Measurements from ENCODE around the gene ALPP. TPM values are rescaled to one million over a fixed set of nuclear protein-coding genes. Genes with fewer than 3 reads are reported as not detected.

The ALPP gene
- total and polyA plus RNA-seq, 3 donors from 2014 or later: 0.25 to 0.87 TPM; not detected in 1

- intact Hi-C loops (cut with DNase I; ENCODE audit: low total_unique reads): no loop called here
- DNase-seq: no peak
- WGBS, 2 donors: 62 to 83% methylated on average over 2 to 4 of the region's 6 CpGs
Measured at GRCh38 chr2:232348936-232349335, 29.6 kb upstream of the ALPP start.

DNA sequence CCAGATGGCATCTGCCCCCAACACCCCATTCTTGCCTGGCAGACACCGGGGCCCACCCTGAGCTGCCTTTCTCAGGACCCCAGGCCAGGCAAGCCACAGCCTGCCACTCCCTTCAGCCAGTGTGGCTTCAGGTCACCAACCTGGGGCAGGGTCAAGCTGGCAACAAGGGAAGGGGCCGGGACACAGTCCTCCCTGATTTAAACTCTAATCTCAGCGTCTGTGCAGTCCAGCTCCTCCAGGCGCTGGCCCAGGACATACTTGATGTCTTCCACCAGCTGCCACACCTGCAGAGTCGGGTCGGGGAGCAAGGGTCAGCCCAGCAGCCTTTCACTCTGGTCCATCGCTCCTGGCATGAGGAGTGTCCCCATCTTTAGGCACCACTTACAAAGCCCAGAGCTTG is 29.0 kb upstream of the ALPP start:
- Histone ChIP-seq H3K4me3 (no peak overlapping the region), H3K36me3 (ENCODE audit: low read depth, missing control alignments) (no peaks in the 10 kb centered on the region), H3K27me3 (no peaks in the 10 kb centered on the region), H3K9me3 (no peaks in the 10 kb centered on the region), H3K4me1 (peaks cover 7% of the 10 kb centered on the region), H3K27ac (no peak overlapping the region)
- intact Hi-C loops (cut with DNase I; ENCODE audit: low total_unique reads): no loop called here
- 61 to 97% methylated on average over 6 to 7 of the region's 7 CpGs for WGBS, 2 donors
- DNase-seq: no peak
- TF ChIP-seq, protein P1, sequence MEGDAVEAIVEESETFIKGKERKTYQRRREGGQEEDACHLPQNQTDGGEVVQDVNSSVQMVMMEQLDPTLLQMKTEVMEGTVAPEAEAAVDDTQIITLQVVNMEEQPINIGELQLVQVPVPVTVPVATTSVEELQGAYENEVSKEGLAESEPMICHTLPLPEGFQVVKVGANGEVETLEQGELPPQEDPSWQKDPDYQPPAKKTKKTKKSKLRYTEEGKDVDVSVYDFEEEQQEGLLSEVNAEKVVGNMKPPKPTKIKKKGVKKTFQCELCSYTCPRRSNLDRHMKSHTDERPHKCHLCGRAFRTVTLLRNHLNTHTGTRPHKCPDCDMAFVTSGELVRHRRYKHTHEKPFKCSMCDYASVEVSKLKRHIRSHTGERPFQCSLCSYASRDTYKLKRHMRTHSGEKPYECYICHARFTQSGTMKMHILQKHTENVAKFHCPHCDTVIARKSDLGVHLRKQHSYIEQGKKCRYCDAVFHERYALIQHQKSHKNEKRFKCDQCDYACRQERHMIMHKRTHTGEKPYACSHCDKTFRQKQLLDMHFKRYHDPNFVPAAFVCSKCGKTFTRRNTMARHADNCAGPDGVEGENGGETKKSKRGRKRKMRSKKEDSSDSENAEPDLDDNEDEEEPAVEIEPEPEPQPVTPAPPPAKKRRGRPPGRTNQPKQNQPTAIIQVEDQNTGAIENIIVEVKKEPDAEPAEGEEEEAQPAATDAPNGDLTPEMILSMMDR (IDR thresholded peaks at IDR 0.05): no peak
- no peak for TF ChIP-seq POLR2A (IDR thresholded peaks at IDR 0.05)

More at GRCh38 chr2:232348936-232349335, 29.6 kb upstream of the ALPP start:
- H3K9me3 ChIP-seq: no peaks in the 10 kb centered on the region
- no peak overlapping the region for H3K4me3 ChIP-seq
- H3K27me3 ChIP-seq: no peaks in the 10 kb centered on the region
- no peaks in the 10 kb centered on the region for H3K36me3 ChIP-seq (ENCODE audit: low read depth, missing control alignments)
- H3K4me1 ChIP-seq: peaks cover 7% of the 10 kb centered on the region
- H3K27ac ChIP-seq: no peak overlapping the region
- TF ChIP-seq POLR2A (IDR thresholded peaks at IDR 0.05): no peak
- TF ChIP-seq, protein P1 (IDR thresholded peaks at IDR 0.05): no peak

DNA sequence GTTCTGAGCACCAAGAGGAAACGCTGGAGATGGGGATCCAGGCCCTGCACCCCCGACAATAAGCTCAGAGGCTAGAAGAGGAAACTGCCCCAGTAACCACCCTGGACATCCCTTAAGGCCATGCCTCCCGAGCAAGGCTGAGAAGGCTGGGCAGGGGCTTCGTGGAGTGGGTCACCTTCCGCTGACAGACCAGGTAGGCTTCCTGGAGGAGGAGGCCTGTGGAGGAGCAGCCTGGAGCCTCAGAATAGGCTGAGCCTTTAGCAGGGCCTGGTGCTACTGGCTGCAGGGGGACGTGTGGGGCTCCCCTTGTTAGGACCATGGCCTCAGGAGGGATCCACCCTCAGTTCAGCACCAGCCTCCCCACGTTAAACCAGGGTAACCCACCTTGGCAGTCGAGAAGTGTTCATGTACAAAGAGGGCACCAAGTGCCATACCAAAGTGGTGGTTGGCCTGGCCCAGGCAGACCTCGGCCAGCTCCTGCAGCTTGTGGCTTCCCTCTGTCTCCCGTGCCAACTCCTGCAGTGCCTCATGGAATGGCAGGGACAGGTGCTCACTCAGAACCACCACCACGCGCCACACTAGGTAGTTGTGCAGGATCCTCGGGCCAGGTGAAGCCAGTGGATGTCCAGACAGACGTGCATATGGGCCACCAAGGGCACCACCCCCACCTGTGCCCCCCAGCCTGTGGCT is 28.5 kb upstream of the ALPP start:
- H3K27me3 ChIP-seq: no peaks in the 10 kb centered on the region
- H3K4me1 ChIP-seq: peaks cover 7% of the 10 kb centered on the region
- intact Hi-C loops (cut with DNase I; ENCODE audit: low total_unique reads): no loop called here
- DNase-seq: no peak
- TF ChIP-seq POLR2A (IDR thresholded peaks at IDR 0.05): no peak
- TF ChIP-seq, protein P1 (IDR thresholded peaks at IDR 0.05): no peak
- H3K27ac ChIP-seq: no peak overlapping the region
- WGBS, 2 donors: 66 to 75% methylated on average over 8 to 14 of the region's 14 CpGs
- no peak overlapping the region for H3K4me3 ChIP-seq
- H3K9me3 ChIP-seq: no peaks in the 10 kb centered on the region
- H3K36me3 ChIP-seq (ENCODE audit: low read depth, missing control alignments): no peaks in the 10 kb centered on the region

- H3K9me3 ChIP-seq: no peaks in the 10 kb centered on the region
- intact Hi-C loops (cut with DNase I; ENCODE audit: low total_unique reads): no loop called here
- DNase-seq: no peak
- TF ChIP-seq, protein P1 (IDR thresholded peaks at IDR 0.05): no peak
- no peak for TF ChIP-seq POLR2A (IDR thresholded peaks at IDR 0.05)
- 10 to 13% methylated on average over 29 to 65 of the region's 76 CpGs for WGBS, 2 donors
- H3K27me3 ChIP-seq: no peaks in the 10 kb centered on the region
- H3K27ac ChIP-seq: no peak overlapping the region
- no peaks in the 10 kb centered on the region for H3K36me3 ChIP-seq (ENCODE audit: low read depth, missing control alignments)
- H3K4me3 ChIP-seq: peak overlapping the region in 1 of 2 donors; percentile 18
- peaks cover 7% of the 10 kb centered on the region for H3K4me1 ChIP-seq
Measured at GRCh38 chr2:232350804-232351685, 27.5 kb upstream of the ALPP start.

Data from testis (tissue), 3 donors.